ENCODE results near the gene ZNF276.
"Not testable (repeated sequence)": the region's sequence is repeated elsewhere in the genome, so short reads cannot be mapped to it uniquely, and the experiment has no call there.

DNA sequence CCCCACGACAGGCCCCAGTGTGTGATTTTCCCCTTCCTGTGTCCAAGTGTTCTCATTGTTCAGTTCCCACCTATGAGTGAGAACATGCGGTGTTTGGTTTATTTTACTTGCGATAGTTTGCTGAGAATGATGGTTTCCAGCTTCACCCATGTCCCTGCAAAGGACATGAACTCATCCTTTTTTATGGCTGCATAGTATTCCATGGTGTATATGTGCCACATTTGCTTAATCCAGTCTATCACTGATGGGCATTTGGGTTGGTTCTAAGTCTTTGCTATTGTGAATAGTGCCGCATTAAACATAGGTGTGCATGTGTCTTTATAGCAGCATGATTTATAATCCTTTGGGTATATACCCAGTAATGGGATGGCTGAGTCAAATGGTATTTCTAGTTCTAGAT, 49.8 kb upstream of the ZNF276 start:
- TF ChIP-seq EZH2 (IDR thresholded peaks at IDR 0.05; ENCODE audit: borderline replicate concordance, low read depth, low read length, poor library complexity, severe bottlenecking); CTCF (conservative IDR thresholded peaks at IDR 0.05; ENCODE audit: low read depth, low read length): not testable (repeated sequence)
